ENCODE data around the gene SNAP23.

Gene SNAP23

DNA sequence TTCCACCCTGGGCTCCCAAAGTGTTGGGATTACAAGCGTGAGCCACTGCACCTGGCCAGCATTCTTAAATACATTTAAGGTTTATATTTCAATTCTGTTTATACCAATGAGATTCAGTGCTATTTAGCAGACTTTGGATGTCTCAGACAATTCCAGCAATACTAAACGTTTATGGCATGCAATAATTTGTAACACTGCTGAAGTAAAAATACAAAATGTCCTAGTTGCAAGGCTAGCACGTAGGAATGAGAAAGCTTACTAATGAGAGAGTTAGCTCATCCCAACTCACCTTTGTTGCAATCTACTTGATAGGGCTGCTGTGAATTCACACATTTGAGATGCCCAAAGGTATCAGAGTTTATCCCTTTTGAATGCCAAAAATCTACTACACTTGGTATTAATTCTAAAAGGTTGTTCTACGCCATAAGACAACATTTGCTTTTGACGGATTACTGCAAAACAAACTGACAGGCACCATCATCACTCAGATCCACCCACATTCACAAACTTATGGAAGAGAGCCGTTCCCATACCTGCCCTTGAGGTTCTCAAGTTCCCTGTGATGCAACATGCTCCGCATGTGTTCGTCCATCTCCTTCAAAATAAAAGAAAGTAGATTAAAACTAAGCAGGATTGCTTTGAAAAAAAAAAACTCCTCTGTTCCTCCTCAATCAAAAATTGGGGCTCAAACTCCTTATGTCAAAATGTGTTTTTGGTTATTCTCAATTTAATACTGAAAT is 29.7 kb upstream of the SNAP23 start:
- no peaks in the 10 kb centered on the region for H3K27me3 ChIP-seq (ENCODE audit: insufficient read depth, low read length)
- H2AFZ ChIP-seq (ENCODE audit: low read length, unreplicated experiment), result no peak overlapping the region
- H3K4me3 ChIP-seq (ENCODE audit: low read depth, low read length), result no peak overlapping the region
- H3K36me3 ChIP-seq (ENCODE audit: insufficient read depth, low read length), result peaks cover 10% of the 10 kb centered on the region; the same call in 1 of the 2 replicates
- H3K79me2 ChIP-seq (ENCODE audit: control insufficient read depth, insufficient read depth, low read length, unreplicated experiment), result peaks cover 9% of the 10 kb centered on the region
- no peaks in the 10 kb centered on the region for H3K4me1 ChIP-seq (ENCODE audit: control insufficient read depth, insufficient read depth, low read length, unreplicated experiment)
- no peak overlapping the region for H3K27ac ChIP-seq (ENCODE audit: low read depth, low read length)

GRCh38 chr15:42471002-42471401 is 24.4 kb upstream of the SNAP23 start:
- Histone ChIP-seq H3K27me3 (ENCODE audit: insufficient read depth, low read length) (no peaks in the 10 kb centered on the region), H3K4me1 (ENCODE audit: control insufficient read depth, insufficient read depth, low read length, unreplicated experiment) (no peaks in the 10 kb centered on the region), H3K79me2 (ENCODE audit: control insufficient read depth, insufficient read depth, low read length, unreplicated experiment) (peaks cover 24% of the 10 kb centered on the region), H3K27ac (ENCODE audit: low read depth, low read length) (no peak overlapping the region), H2AFZ (ENCODE audit: low read length, unreplicated experiment) (no peak overlapping the region), H3K36me3 (ENCODE audit: insufficient read depth, low read length) (peaks cover under 1% of the 10 kb centered on the region; the same call in 1 of the 2 replicates), H3K4me3 (ENCODE audit: low read depth, low read length) (no peak overlapping the region)

DNA sequence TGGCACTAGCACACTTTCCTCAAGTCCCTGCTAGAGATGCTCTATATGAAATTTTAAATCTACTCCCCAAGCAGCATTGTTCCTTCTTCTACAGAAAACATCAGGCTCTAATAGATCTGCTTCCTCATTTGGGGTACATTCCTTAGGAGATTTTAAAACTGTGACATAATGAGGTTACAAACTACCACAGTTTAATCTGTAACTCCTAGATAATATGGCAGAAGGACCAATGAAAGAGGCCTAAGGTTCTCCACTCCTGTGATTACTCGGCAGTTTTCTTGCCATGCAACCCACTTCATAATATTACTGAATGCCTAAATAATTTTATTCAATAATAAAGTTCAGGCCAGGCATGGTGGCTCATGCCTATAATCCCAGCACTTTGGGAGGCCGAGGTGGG is 20.6 kb upstream of the SNAP23 start:
- Histone ChIP-seq H3K4me3 (ENCODE audit: low read depth, low read length) (no peak overlapping the region), H3K79me2 (ENCODE audit: control insufficient read depth, insufficient read depth, low read length, unreplicated experiment) (peaks cover 38% of the 10 kb centered on the region), H3K4me1 (ENCODE audit: control insufficient read depth, insufficient read depth, low read length, unreplicated experiment) (no peaks in the 10 kb centered on the region), H3K27me3 (ENCODE audit: insufficient read depth, low read length) (no peaks in the 10 kb centered on the region), H2AFZ (ENCODE audit: low read length, unreplicated experiment) (no peak overlapping the region), H3K36me3 (ENCODE audit: insufficient read depth, low read length) (no peaks in the 10 kb centered on the region), H3K27ac (ENCODE audit: low read depth, low read length) (peak overlapping the region; percentile 24; the same call in 1 of the 2 replicates)

DNA sequence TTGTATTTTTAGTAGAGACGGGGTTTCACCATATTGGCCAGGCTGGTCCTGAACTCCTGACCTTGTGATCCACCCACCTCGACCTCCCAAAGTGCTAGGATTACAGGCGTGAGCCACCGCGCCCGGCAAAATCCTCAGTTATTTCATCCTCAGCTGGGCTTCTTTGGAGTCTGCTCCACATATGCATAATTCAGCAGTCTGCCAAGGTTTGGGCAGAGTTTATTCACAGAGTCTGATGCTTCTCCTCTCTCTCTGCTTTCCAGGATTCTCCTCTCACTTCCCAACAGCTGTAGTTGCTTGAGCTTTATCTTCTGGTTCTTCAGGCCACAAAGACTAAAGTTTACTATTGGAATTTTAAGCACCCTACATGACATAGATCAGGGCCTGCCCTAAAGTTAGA is 12.7 kb upstream of the SNAP23 start:
- H3K27ac ChIP-seq (ENCODE audit: low read depth, low read length), result no peak overlapping the region
- no peaks in the 10 kb centered on the region for H3K27me3 ChIP-seq (ENCODE audit: insufficient read depth, low read length)
- H3K79me2 ChIP-seq (ENCODE audit: control insufficient read depth, insufficient read depth, low read length, unreplicated experiment), result peaks cover 44% of the 10 kb centered on the region
- no peak overlapping the region for H3K4me3 ChIP-seq (ENCODE audit: low read depth, low read length)
- H2AFZ ChIP-seq (ENCODE audit: low read length, unreplicated experiment), result no peak overlapping the region
- H3K36me3 ChIP-seq (ENCODE audit: insufficient read depth, low read length), result peaks cover 12% of the 10 kb centered on the region; the same call in 1 of the 2 replicates
- no peaks in the 10 kb centered on the region for H3K4me1 ChIP-seq (ENCODE audit: control insufficient read depth, insufficient read depth, low read length, unreplicated experiment)

DNA sequence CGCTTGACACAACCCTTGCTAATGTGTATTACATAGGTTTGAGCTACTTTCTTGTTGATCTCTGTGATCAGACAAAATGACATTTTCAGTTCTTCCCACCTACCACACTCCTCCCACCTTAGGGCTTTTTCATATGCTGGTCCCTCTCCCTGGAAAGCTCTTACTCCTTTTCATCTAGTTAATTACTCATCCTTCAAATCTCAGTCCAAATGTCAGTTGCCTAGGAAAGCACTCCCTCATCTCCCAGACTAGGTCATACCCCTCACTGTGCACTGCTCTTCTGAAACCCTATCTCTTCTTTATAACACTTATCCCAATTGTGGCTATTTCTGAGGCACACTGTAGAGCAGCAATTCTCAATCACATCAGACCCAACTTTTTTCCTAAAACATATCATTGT is 11.8 kb upstream of the SNAP23 start:
- Histone ChIP-seq H3K79me2 (ENCODE audit: control insufficient read depth, insufficient read depth, low read length, unreplicated experiment) (peaks cover 54% of the 10 kb centered on the region), H3K27me3 (ENCODE audit: insufficient read depth, low read length) (no peaks in the 10 kb centered on the region), H3K4me3 (ENCODE audit: low read depth, low read length) (no peak overlapping the region), H2AFZ (ENCODE audit: low read length, unreplicated experiment) (no peak overlapping the region), H3K36me3 (ENCODE audit: insufficient read depth, low read length) (peaks cover 12% of the 10 kb centered on the region; the same call in 1 of the 2 replicates), H3K27ac (ENCODE audit: low read depth, low read length) (no peak overlapping the region), H3K4me1 (ENCODE audit: control insufficient read depth, insufficient read depth, low read length, unreplicated experiment) (no peaks in the 10 kb centered on the region)

DNA sequence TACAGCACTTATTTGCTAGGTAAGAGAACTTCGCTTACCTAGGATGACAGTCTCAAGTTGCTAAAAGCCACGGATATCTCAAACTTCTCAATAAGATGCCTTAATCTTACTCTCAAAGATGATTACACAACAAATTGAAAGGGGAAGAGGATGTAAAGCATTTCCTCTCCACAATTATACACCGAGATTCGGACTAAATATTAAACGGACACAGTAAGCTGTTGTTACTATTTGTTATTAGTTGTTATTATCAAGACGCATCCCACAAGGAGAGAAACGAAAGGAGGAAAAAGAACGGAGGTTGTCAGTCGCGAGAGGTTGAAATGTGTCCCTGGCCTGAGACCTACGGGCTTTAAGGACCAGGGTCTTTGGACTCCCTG is 5.2 kb upstream of the SNAP23 start:
- H3K4me3 ChIP-seq (ENCODE audit: low read depth, low read length), result peak overlapping the region; percentile 88
- H2AFZ ChIP-seq (ENCODE audit: low read length, unreplicated experiment), result peak overlapping the region; percentile 56

DNA sequence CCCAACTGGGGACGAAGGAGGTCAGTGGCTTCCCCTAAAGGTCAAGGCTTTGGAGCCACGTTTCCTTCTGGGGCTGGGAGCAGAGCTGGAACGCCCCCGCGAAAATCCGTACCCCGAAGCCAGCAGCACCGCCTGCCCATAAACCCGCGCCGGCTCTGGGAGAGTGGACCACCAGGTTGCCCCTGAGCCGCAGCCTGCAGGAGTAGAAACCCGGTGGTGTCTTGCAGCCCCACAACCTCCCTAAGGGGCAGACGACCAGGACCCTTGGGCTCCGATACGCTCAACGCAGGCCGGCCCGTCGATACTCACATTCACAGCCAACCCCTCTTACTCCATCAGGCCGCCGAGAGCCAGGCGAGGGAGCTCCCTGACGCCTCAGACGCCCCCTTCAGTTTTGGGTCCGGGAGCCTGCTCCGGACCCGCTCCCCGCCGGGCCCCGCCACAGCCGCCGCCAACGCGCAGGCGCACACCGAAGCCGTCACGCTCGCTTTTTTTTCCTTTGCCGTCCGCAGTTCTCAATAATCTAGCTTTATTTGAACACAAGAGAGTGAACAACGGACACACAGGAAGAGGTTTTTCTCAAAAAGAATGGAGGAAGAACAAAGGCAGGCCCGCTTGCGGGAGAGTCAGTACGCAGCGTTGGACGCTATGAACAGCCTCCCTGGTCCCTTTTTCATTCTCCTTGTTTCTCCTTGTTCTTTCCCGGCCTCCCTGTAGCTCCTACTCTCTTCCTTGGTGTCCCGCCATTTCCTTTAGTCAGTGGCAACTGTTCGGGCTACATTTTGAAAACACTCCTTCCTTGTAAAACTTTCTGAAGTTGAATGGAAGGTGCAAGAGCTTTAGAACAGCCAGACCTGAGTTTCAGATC is 4.5 kb upstream of the SNAP23 start, which contains the start of gene ZNF106:
Gene ZNF106 (minus strand): TSS at position 471 of the 868 bp plus-strand sequence. CDS start 18,852 bp downstream, outside the sequence.
- Histone ChIP-seq H3K27me3 (ENCODE audit: insufficient read depth, low read length) (no peaks in the 10 kb centered on the region), H3K4me3 (ENCODE audit: low read depth, low read length) (peak within 1 kb of the TSS; percentile 88), H2AFZ (ENCODE audit: low read length, unreplicated experiment) (peak within 1 kb of the TSS; percentile 56), H3K79me2 (ENCODE audit: control insufficient read depth, insufficient read depth, low read length, unreplicated experiment) (peaks cover 44% of the 10 kb centered on the region), H3K4me1 (ENCODE audit: control insufficient read depth, insufficient read depth, low read length, unreplicated experiment) (peaks cover 27% of the 10 kb centered on the region), H3K36me3 (ENCODE audit: insufficient read depth, low read length) (no peaks in the 10 kb centered on the region), H3K27ac (ENCODE audit: low read depth, low read length) (peak within 1 kb of the TSS; percentile 95)

More for the DNA sequence above, 5.2 kb upstream of the SNAP23 start:
- Histone ChIP-seq H3K27ac (ENCODE audit: low read depth, low read length) (peak overlapping the region; percentile 95), H3K36me3 (ENCODE audit: insufficient read depth, low read length) (peaks cover 2% of the 10 kb centered on the region; the same call in 1 of the 2 replicates), H3K27me3 (ENCODE audit: insufficient read depth, low read length) (no peaks in the 10 kb centered on the region), H3K79me2 (ENCODE audit: control insufficient read depth, insufficient read depth, low read length, unreplicated experiment) (peaks cover 47% of the 10 kb centered on the region), H3K4me1 (ENCODE audit: control insufficient read depth, insufficient read depth, low read length, unreplicated experiment) (peaks cover 27% of the 10 kb centered on the region)

DNA sequence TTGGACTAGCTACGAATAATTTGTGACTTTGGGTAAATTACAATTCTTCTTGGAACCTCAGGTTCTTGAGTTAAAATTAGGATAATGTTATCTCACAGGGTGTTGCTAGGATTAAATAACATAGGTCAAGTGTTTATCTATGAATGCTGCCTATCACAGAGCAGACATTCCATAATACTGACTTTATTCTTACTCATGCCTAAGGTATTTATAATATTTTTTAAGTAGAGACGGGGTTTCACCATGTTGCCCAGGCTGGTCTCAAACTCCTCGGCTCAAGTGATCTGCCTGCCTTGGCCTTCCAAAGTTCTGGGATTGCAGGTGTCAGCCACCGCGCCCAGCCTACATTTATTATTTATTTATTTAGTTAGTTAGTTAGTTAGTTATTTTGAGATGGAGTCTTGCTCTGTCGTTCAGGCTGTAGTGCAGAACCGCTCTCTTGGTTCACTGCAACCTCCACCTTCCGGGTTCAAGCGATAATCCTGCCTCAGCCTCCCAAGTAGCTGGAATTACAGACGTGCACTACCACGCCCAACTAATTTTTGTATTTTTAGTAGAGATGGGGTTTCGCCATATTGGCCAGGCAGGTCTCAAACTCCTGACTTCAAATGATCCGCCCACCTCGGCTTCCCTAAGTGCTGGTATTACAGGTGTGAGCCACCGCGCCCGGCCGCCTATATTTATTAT is 3.8 kb upstream of the SNAP23 start:
- H2AFZ ChIP-seq (ENCODE audit: low read length, unreplicated experiment), result peak overlapping the region; percentile 56
- H3K36me3 ChIP-seq (ENCODE audit: insufficient read depth, low read length), result no peaks in the 10 kb centered on the region
- peak overlapping the region; percentile 88 for H3K4me3 ChIP-seq (ENCODE audit: low read depth, low read length)
- H3K27me3 ChIP-seq (ENCODE audit: insufficient read depth, low read length), result no peaks in the 10 kb centered on the region
- peak overlapping the region; percentile 95 for H3K27ac ChIP-seq (ENCODE audit: low read depth, low read length)
- peaks cover 27% of the 10 kb centered on the region for H3K4me1 ChIP-seq (ENCODE audit: control insufficient read depth, insufficient read depth, low read length, unreplicated experiment)
- H3K79me2 ChIP-seq (ENCODE audit: control insufficient read depth, insufficient read depth, low read length, unreplicated experiment), result peaks cover 44% of the 10 kb centered on the region

DNA sequence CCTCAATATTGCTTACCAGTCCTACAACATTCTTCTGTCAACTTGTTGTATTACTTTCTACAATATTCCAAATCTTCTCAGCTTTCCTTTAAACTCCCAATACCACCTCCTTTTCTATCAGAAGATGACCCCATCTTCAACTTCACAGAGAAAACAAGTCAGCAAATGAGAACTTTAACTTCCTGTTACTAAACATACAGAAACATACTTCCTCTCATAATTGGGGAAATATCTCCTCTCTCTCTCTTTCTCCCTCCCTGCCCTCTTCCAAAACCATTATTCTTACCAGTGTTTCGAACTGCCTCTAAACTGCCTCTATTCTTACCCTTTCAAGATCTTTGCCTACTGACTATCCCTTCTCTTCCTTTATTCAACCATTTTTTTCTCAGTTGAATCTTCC is 1.8 kb upstream of the SNAP23 start:
- H3K27me3 ChIP-seq (ENCODE audit: insufficient read depth, low read length), result no peaks in the 10 kb centered on the region
- H2AFZ ChIP-seq (ENCODE audit: low read length, unreplicated experiment), result peak overlapping the region; percentile 87
- H3K27ac ChIP-seq (ENCODE audit: low read depth, low read length), result peak overlapping the region; percentile 77
- H3K36me3 ChIP-seq (ENCODE audit: insufficient read depth, low read length), result no peaks in the 10 kb centered on the region
- peaks cover 45% of the 10 kb centered on the region for H3K79me2 ChIP-seq (ENCODE audit: control insufficient read depth, insufficient read depth, low read length, unreplicated experiment)
- H3K4me3 ChIP-seq (ENCODE audit: low read depth, low read length), result no peak overlapping the region
- H3K4me1 ChIP-seq (ENCODE audit: control insufficient read depth, insufficient read depth, low read length, unreplicated experiment), result peaks cover 33% of the 10 kb centered on the region

GRCh38 chr15:42494998-42495360 is 455 bp upstream of the SNAP23 start:
- Histone ChIP-seq H3K4me1 (ENCODE audit: control insufficient read depth, insufficient read depth, low read length, unreplicated experiment) (peaks cover 44% of the 10 kb centered on the region), H3K36me3 (ENCODE audit: insufficient read depth, low read length) (no peaks in the 10 kb centered on the region), H3K79me2 (ENCODE audit: control insufficient read depth, insufficient read depth, low read length, unreplicated experiment) (peaks cover 42% of the 10 kb centered on the region), H3K27ac (ENCODE audit: low read depth, low read length) (peak overlapping the region; percentile 77), H2AFZ (ENCODE audit: low read length, unreplicated experiment) (peak overlapping the region; percentile 62), H3K4me3 (ENCODE audit: low read depth, low read length) (peak overlapping the region; percentile 95), H3K27me3 (ENCODE audit: insufficient read depth, low read length) (no peaks in the 10 kb centered on the region)

Data from ACC112 (cell line).